Kidney (tissue), 14 donors: ENCODE measurements around the gene ADGRE3. TPM values are rescaled to one million over a fixed set of nuclear protein-coding genes. Genes with fewer than 3 reads are reported as not detected.
"Not testable (repeated sequence)": the region's sequence is repeated elsewhere in the genome, so short reads cannot be mapped to it uniquely, and the experiment has no call there.

Experiments used
- DNase-seq, 5 donors: peaks; one replicate each; pipeline ENCODE4 v3.0.0-alpha.2; 2013 to 2020
- FAIRE-seq: peaks from 2 replicates; lab custom pipeline; 2012; peaks lifted over from hg19 to GRCh38; lab: Jason Lieb, UNC
- H3K27ac ChIP-seq, 2 donors: one replicate each; pipeline ENCODE4 v1.7.0; 2013; ENCODE audit warnings: low read depth in 2 of 2, low read length in 2 of 2, inconsistent platforms in 1 of 2
- H3K27me3 ChIP-seq: one replicate; pipeline ENCODE4 v1.7.1; 2013; ENCODE audit warnings: low read length, inconsistent platforms; ENCODE audit not compliant: control insufficient read depth, insufficient read depth
- H3K36me3 ChIP-seq, 3 donors: one replicate each; pipeline versions ENCODE4 v1.7.0 to v1.7.1; 2013; ENCODE audit warnings: low read length in 3 of 3, control low read depth in 1 of 3, inconsistent platforms in 1 of 3; ENCODE audit not compliant: insufficient read depth in 3 of 3, control insufficient read depth in 2 of 3
- H3K4me1 ChIP-seq, 3 donors: one replicate each; pipeline versions ENCODE4 v1.7.0 to v1.7.1; 2013; ENCODE audit warnings: low read length in 3 of 3, inconsistent platforms in 1 of 3, low read depth in 1 of 3; ENCODE audit not compliant: control insufficient read depth in 2 of 3, insufficient read depth in 2 of 3
- H3K4me3 ChIP-seq, 3 donors: one replicate each; pipeline versions ENCODE4 v1.7.0 to v1.8.1; 2013; ENCODE audit warnings: low read length in 3 of 3, control low read depth in 1 of 3, inconsistent platforms in 1 of 3
- H3K9ac ChIP-seq, 3 donors: one replicate each; pipeline versions ENCODE4 v1.7.0 to v1.7.1; 2013; ENCODE audit warnings: low read length in 3 of 3, control low read depth in 1 of 3, inconsistent platforms in 1 of 3
- H3K9me3 ChIP-seq, 3 donors: one replicate each; pipeline versions ENCODE4 v1.7.0 to v1.7.1; 2013; ENCODE audit warnings: low read length in 3 of 3, control low read depth in 1 of 3, inconsistent platforms in 1 of 3; ENCODE audit not compliant: control insufficient read depth in 2 of 3, insufficient read depth in 1 of 3
- intact Hi-C: fragments of 100-400 bp; cut with DNase I; formaldehyde crosslinking; loops from one replicate; pipeline ENCODE4 v1.11.1; 2022
- polyA plus RNA-seq: library from polyadenylated mRNA; stranded (reverse); fragments of 350-450 nt; fragmentation: Illumina TruSeq; extraction: RNeasy Lipid Tissue Mini Kit (QIAGEN cat#74804); gene quantifications from one replicate; pipeline ENCODE4 v1.2.3, GENCODE V29; 2014; ENCODE audit warnings: low read depth, low replicate concordance; ENCODE audit not compliant: insufficient read depth
- total RNA-seq: library from RNA; stranded (reverse); fragmentation: NEBNext Ultra II Directional; extraction: Animal tissue kit (Norgen Biotek cat#: 25700); gene quantifications from one replicate; pipeline ENCODE4 v1.2.1, GENCODE V29; 2021
- TF ChIP-seq, protein P1 (sequence below): IDR thresholded peaks from 3 replicates; pipeline ENCODE4 v1.5.1; 2012; ENCODE audit warnings: mild to moderate bottlenecking, moderate library complexity, borderline replicate concordance; ENCODE audit not compliant: insufficient read depth; ENCODE audit errors: extremely low read depth
- donor health status: control.
- donor health status: control.
- donor health status: control.
- donor health status: control.
- donor health status: control.
- donor health status: DM: yes; HTN: yes; CAD: no.
- donor health status: Normal renal cell carcinoma (clear cell type).

ADGRE3 gene
- total and polyA plus RNA-seq, 2 donors from 2014 or later: 0.25 TPM; not detected in 1

DNA sequence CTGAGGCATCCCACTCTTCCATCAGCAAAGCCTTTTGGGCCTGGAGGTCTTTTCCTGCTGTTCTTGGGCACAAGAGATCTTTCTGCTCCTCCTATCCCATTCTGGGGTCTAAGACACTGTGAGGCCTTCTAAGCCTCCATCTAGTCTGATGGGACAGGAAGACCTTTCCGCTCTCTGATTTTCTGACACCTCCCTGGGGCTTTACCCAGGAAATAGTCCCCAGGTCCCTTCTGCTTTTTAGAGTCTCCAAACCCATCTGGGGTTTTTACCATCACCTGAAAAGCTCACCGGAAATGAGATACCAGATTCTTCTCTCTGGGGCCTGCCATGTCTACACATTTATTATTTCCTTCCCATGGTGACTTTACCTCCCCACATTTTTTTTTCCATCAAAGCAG is 70.7 kb downstream of the ADGRE3 start:
- TF ChIP-seq, protein P1, sequence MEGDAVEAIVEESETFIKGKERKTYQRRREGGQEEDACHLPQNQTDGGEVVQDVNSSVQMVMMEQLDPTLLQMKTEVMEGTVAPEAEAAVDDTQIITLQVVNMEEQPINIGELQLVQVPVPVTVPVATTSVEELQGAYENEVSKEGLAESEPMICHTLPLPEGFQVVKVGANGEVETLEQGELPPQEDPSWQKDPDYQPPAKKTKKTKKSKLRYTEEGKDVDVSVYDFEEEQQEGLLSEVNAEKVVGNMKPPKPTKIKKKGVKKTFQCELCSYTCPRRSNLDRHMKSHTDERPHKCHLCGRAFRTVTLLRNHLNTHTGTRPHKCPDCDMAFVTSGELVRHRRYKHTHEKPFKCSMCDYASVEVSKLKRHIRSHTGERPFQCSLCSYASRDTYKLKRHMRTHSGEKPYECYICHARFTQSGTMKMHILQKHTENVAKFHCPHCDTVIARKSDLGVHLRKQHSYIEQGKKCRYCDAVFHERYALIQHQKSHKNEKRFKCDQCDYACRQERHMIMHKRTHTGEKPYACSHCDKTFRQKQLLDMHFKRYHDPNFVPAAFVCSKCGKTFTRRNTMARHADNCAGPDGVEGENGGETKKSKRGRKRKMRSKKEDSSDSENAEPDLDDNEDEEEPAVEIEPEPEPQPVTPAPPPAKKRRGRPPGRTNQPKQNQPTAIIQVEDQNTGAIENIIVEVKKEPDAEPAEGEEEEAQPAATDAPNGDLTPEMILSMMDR: no peak
- Histone ChIP-seq H3K27ac (no peak overlapping the region), H3K4me1 (no peaks in the 10 kb centered on the region), H3K4me3 (no peak overlapping the region), H3K9me3 (peaks cover 0 to 6% (median 0%) of the 10 kb centered on the region in 3 donors), H3K36me3 (no peaks in the 10 kb centered on the region), H3K27me3 (no peaks in the 10 kb centered on the region), H3K9ac (no peak overlapping the region)
- no peak for DNase-seq
- no peak for FAIRE-seq
- intact Hi-C loops: no loop called here

DNA sequence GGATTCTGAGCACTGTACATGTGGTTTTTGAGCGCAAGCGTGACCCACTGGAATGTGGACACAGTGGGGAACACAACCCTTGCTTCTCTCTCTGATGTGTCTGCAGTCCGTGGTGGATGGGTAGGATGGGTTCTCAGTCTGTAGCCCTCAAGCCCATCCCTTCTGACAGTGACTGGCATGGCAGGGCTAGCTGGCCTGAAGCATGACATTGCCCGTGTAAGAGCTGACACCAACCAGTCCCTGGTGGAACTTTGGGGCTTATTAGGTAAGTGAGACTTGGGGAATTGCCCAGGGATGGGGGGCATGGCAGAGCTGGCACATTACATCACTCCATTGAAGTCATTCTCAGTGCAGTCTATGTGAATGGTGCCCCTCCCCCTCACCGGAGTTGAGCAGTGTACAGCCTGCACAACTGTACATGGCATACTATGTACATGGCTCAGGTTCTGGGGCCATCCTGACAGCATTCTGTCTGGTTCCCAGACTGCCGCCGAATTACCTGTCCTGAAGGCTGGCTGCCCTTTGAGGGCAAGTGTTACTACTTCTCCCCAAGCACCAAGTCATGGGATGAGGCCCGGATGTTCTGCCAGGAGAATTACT is 75.0 kb downstream of the ADGRE3 start:
- Histone ChIP-seq H3K4me1 (no peaks in the 10 kb centered on the region), H3K9me3 (peaks cover 0 to 9% (median 4%) of the 10 kb centered on the region in 3 donors), H3K36me3 (no peaks in the 10 kb centered on the region), H3K9ac (no peak overlapping the region), H3K27me3 (no peaks in the 10 kb centered on the region), H3K27ac (no peak overlapping the region), H3K4me3 (no peak overlapping the region)
- TF ChIP-seq, protein P1: no peak
- FAIRE-seq: no peak
- intact Hi-C loops: no loop called here
- DNase-seq: peak in 1 of 5 donors; percentile 28

DNA sequence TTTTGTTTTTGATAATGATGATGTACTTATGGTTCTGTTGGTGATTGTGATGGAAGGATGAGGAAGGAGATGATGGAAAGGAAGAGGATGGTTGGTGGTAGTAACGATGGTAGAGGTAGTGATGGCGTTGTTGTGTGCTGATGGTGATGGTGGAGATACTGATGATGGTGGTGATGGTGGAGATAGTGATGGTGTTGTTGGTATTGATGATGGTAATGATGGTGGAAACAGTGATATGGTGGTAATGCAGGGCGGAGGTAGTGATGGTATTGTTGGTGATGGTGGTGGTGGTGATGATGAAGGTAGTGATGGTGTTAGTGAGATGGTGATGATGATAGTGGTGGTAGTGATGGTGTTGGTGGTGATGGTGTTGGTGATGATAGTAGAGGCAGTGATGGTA is 79.1 kb downstream of the ADGRE3 start:
- H3K36me3 ChIP-seq: no peaks in the 10 kb centered on the region
- intact Hi-C loops: no loop called here
- H3K27me3 ChIP-seq: no peaks in the 10 kb centered on the region
- no peak for FAIRE-seq
- TF ChIP-seq, protein P1: no peak
- no peak for DNase-seq
- H3K27ac ChIP-seq: no peak overlapping the region
- H3K4me3 ChIP-seq: peak overlapping the region in 1 of 3 donors; percentile 7
- H3K9ac ChIP-seq: no peak overlapping the region
- no peaks in the 10 kb centered on the region for H3K4me1 ChIP-seq
- peaks cover 0 to 4% (median 3%) of the 10 kb centered on the region in 3 donors for H3K9me3 ChIP-seq

DNA sequence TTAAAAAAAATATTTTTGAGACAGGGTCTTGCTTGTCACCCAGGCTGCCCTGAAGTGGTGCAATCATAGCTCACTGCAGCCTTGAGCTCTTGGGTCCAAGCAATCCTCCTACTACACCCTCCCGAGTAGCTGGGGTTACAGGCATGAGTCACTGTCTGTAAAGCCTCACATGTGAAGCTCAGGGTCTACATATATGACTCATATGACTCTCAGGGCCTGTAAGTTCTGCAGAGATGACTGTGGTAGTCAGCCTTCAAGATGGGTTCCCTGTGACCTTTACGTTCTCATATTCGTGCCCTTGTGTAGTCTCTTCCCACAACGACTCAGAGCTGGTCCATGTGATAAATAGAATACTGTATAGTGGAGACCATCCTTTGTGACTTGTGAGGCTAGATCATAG is 85.2 kb downstream of the ADGRE3 start:
- intact Hi-C loops, H3K9ac ChIP-seq, H3K9me3 ChIP-seq, H3K4me1 ChIP-seq, DNase-seq, H3K4me3 ChIP-seq, FAIRE-seq, H3K36me3 ChIP-seq, H3K27me3 ChIP-seq, H3K27ac ChIP-seq: not testable (repeated sequence)

DNA sequence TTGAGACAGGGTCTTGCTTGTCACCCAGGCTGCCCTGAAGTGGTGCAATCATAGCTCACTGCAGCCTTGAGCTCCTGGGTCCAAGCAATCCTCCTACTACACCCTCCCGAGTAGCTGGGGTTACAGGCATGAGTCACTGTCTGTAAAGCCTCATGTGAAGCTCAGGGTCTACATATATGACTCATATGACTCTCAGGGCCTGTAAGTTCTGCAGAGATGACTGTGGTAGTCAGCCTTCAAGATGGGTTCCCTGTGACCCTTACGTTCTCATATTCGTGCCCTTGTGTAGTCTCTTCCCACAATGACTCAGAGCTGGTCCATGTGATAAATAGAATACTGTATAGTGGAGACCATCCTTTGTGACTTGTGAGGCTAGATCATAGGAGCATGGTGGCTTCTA is 89.5 kb downstream of the ADGRE3 start:
- FAIRE-seq, H3K4me3 ChIP-seq, H3K36me3 ChIP-seq, H3K27me3 ChIP-seq, intact Hi-C loops, DNase-seq, H3K9ac ChIP-seq, H3K9me3 ChIP-seq, H3K4me1 ChIP-seq, H3K27ac ChIP-seq: not testable (repeated sequence)

DNA sequence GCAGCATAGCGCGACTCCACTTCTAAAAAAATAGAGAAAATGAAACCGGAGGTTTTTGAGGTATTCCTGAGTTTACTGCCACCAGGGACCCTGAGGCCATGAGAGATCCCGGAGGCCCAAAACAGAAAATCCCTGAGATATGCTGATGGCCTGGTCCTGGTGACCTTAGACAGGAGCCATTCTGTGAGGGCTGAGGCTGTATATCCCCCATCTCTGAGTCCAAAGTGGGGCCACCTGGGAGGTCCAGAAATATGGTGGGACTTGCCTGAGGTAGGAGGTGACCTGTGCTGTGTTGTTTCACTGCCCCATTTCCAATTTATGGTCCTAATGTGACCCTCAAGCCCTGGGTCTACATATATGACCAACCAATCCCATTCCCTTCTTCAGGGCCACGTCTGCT is 90.3 kb downstream of the ADGRE3 start:
- H3K36me3 ChIP-seq, H3K9me3 ChIP-seq, H3K27ac ChIP-seq, H3K9ac ChIP-seq, H3K4me1 ChIP-seq, H3K27me3 ChIP-seq, H3K4me3 ChIP-seq, DNase-seq, FAIRE-seq, intact Hi-C loops: not testable (repeated sequence)
